K562 (cell line): ENCODE results near the gene EIF1B.

Experiments used
- CTCF ChIP-seq, 3 experiments: IDR thresholded peaks in 2 of 3; conservative IDR thresholded peaks in 1 of 3; 2 replicates each; pipeline ENCODE4 v1.5.1; 2011 to 2012; ENCODE audit warnings: low read length in 3 of 3, mild to moderate bottlenecking in 3 of 3, control low read depth in 2 of 3, improper control_type of control experiment in 1 of 3, inconsistent platforms in 1 of 3, low read depth in 1 of 3, mixed read lengths in 1 of 3, moderate library complexity in 1 of 3; ENCODE audit not compliant: insufficient read depth in 2 of 3
- E2F4 ChIP-seq: sonication (generic); formaldehyde crosslinking; IDR thresholded peaks from 2 replicates; pipeline ENCODE4 v1.8.0; 2022; ENCODE audit warnings: mild to moderate bottlenecking, low read depth, missing genetic modification reagents
- ERF ChIP-seq: fragments of 450-650 bp; formaldehyde crosslinking; IDR thresholded peaks from 2 replicates; pipeline ENCODE4 v1.4.0; 2020; ENCODE audit warnings: mild to moderate bottlenecking, mixed read lengths
- MLX ChIP-seq, 2 experiments: fragments of 450-650 bp in 1 of 2; sonication (generic) in 1 of 2; formaldehyde crosslinking; conservative IDR thresholded peaks; 2 replicates each; pipeline versions ENCODE4 v1.4.0 to v1.8.1; 2020 to 2022; ENCODE audit warnings: mild to moderate bottlenecking in 1 of 2, missing genetic modification reagents in 1 of 2
- NR1H2 ChIP-seq: sonication (generic); formaldehyde crosslinking; IDR thresholded peaks from 2 replicates; pipeline ENCODE4 v1.4.0; 2020; ENCODE audit warnings: mild to moderate bottlenecking, missing genetic modification reagents
- POLR2AphosphoS5 ChIP-seq: IDR thresholded peaks from 2 replicates; pipeline ENCODE4 v1.6.1; 2011; ENCODE audit warnings: mild to moderate bottlenecking, low read depth, low read length, moderate library complexity; ENCODE audit not compliant: control insufficient read depth, insufficient read depth
- RAD51 ChIP-seq: fragments of 450-650 bp; IDR thresholded peaks from 2 replicates; pipeline ENCODE4 v1.7.1; 2016; ENCODE audit warnings: low read depth, mild to moderate bottlenecking, borderline replicate concordance
- SMARCA4 ChIP-seq: fragments of 450-650 bp; IDR thresholded peaks from 2 replicates; pipeline ENCODE4 v1.6.1; 2016

- TF ChIP-seq RAD51 (no peak), E2F4 (CRISPR knock-in tag) (no peak), CTCF (IDR thresholded peaks at IDR 0.05 in 2 of 3, conservative IDR thresholded peaks at IDR 0.05 in 1 of 3; ENCODE audit: insufficient read depth in 2 of 3, low read depth in 1 of 3, low read length in 3 of 3) (no peak), ERF (no peak), NR1H2 (CRISPR knock-in tag) (no peak), MLX (CRISPR knock-in tag; conservative IDR thresholded peaks at IDR 0.05) (no peak), SMARCA4 (no peak), POLR2AphosphoS5 (no peak)
These were observed 26.6 kb downstream of the EIF1B start for GRCh38 chr3:40336101-40336500.
